Memory B cell (primary cell): Measurements from ENCODE around the gene ASB1.
A peak's percentile ranks its signal among the peaks of the same experiment; 100 is the strongest.

Source experiments
- ATAC-seq: fragments of 150-1000 bp; cut with Tn5 transposase; 2 replicates; pipeline ENCODE4 v1.10.0; 2021; ENCODE audit warnings: low read depth, mild to moderate bottlenecking, moderate library complexity
- DNase-seq, 2 donors: peaks; one replicate each; pipeline ENCODE4 v3.0.0; 2022; ENCODE audit warnings: low spot score in 2 of 2
- H3K27ac Mint-ChIP-seq: one replicate; pipeline ENCODE4 v1.8.0; 2022; ENCODE audit warnings: mild to moderate bottlenecking, moderate library complexity, mixed read lengths
- H3K27me3 Mint-ChIP-seq: one replicate; pipeline ENCODE4 v1.8.0; 2022; ENCODE audit warnings: mixed read lengths
- H3K36me3 Mint-ChIP-seq: one replicate; pipeline ENCODE4 v1.8.0; 2022; ENCODE audit warnings: mild to moderate bottlenecking, mixed read lengths
- H3K4me1 Mint-ChIP-seq: one replicate; pipeline ENCODE4 v1.8.0; 2022; ENCODE audit warnings: mixed read lengths
- H3K4me3 Mint-ChIP-seq: one replicate; pipeline ENCODE4 v1.8.0; 2022; ENCODE audit warnings: mild to moderate bottlenecking, moderate library complexity, mixed read lengths
- H3K9me3 Mint-ChIP-seq: one replicate; pipeline ENCODE4 v1.8.0; 2022; ENCODE audit warnings: mixed read lengths

ASB1 gene

GRCh38 chr2:238486123-238486848 lies 59.6 kb downstream of the ASB1 start:
- H3K27ac Mint-ChIP-seq = no peak overlapping the region
- ATAC-seq = no peak
- peaks cover 4% of the 10 kb centered on the region for H3K27me3 Mint-ChIP-seq
- peaks cover 1% of the 10 kb centered on the region for H3K9me3 Mint-ChIP-seq
- no peak for DNase-seq
- no peak overlapping the region for H3K4me3 Mint-ChIP-seq
- H3K36me3 Mint-ChIP-seq = no peaks in the 10 kb centered on the region
- no peaks in the 10 kb centered on the region for H3K4me1 Mint-ChIP-seq

DNA sequence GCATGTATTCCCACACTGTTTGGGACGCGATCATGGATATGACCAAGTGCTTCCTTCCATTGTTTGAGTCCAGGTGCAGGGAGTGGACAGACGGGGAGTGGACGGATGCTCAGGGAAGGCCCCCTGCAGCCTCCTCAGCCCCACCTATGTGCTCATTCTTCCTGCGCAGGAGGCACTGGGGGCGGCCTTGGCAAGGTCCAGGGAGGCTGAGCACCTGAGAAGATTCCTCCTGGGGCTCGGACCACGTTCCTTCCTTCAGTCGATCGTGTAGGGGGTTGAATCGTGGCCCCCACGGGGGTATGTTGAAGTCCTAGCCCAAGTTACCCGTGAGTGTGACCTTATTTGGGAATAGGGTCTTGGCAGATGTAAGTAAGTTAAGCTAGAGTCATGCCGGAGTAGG lies 60.4 kb downstream of the ASB1 start:
- Mint-ChIP-seq H3K27ac (no peak overlapping the region), H3K9me3 (peaks cover 1% of the 10 kb centered on the region), H3K36me3 (no peaks in the 10 kb centered on the region), H3K4me3 (no peak overlapping the region), H3K4me1 (no peaks in the 10 kb centered on the region), H3K27me3 (peaks cover 4% of the 10 kb centered on the region)
- DNase-seq (peak in 1 of 2 donors; percentile 7), ATAC-seq (no peak)

DNA sequence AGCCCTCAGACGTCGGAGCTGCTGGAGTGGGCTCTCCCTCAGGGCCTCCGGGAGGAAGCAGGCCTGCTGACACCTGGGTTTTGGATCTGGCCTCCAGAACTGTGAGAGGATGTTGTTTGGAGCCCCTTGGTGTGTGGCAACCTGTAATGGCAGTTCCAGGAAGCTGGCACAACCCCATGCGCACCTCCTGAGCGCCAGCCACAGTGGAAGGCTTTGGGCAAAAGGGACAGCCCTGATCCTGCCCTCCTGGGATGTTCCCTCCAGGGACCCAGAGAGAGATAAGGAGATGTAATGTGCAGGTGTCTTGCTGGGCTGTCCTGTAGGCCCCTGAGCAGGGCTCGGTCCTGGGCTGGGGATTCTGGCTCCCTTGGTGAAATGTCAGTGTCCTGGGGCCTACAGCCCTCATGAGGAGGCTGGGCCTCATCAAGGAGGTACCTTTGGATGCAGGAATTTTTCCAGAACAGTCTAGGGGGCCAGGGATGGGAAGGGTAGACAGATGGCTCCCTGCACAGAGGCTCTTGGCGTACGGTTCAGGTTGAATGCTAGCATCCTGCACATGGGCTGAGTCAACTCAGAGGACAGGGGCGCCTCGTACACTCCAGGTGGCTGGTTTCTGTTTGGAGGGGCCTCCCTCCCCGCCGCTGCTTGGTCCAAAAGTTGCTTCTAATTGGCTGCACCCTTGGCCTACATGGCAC lies 61.1 kb downstream of the ASB1 start:
- Mint-ChIP-seq H3K4me1 (no peaks in the 10 kb centered on the region), H3K36me3 (no peaks in the 10 kb centered on the region), H3K27me3 (peaks cover 4% of the 10 kb centered on the region), H3K4me3 (no peak overlapping the region), H3K27ac (no peak overlapping the region), H3K9me3 (peaks cover 1% of the 10 kb centered on the region)
- peak in 1 of 2 donors; percentile 4 for DNase-seq
- ATAC-seq = no peak

DNA sequence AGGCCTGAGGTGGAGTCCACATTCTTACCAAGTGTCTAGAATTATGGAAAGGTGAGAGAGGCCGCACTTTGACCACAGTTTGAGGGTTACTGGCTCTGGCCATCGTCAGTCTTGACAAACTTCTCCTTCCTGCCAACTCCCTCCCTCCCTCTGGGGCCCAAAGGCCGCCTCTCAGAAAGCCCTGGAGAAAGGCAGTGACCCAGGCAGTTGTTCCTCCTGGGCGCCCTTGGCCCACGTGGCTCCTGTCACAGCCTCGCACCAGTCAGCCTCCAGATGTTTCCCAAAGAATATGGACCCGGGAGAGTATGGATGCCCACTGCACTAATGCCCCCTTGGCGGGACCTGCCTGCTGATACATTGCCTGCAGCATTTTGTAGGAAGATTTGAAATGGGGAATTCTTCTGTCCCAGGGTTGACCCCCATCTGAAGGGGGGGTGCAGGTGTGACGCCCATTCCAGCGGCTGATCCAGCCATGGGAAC lies 61.7 kb downstream of the ASB1 start:
- no peaks in the 10 kb centered on the region for H3K36me3 Mint-ChIP-seq
- H3K9me3 Mint-ChIP-seq = peaks cover 1% of the 10 kb centered on the region
- no peak overlapping the region for H3K27ac Mint-ChIP-seq
- peak in 1 of 2 donors; percentile 5 for DNase-seq
- no peak for ATAC-seq
- H3K4me1 Mint-ChIP-seq = peaks cover 2% of the 10 kb centered on the region
- no peak overlapping the region for H3K4me3 Mint-ChIP-seq
- peaks cover 6% of the 10 kb centered on the region for H3K27me3 Mint-ChIP-seq

DNA sequence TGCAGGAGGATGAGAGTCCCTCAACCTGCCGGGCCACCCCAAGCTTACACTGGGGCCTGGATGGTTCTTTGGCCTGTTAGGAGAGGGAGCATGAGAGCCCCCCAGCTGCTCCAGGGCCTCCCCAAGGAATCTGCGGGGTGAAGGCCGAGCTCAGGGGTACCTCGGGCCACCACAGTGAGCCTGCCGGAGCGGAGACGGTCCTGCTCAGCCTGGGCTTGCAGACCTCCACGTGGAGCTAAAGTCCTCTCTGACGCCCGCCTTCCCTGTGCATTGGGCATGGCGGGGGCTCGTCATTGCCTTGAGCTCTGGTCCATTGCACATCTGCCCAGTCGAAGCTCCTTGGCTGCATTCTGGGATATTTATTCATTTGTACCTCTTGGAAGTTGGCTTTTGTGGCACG lies 62.7 kb downstream of the ASB1 start:
- no peak overlapping the region for H3K4me3 Mint-ChIP-seq
- DNase-seq (peak in 1 of 2 donors; percentile 6), ATAC-seq (no peak)
- H3K36me3 Mint-ChIP-seq = no peaks in the 10 kb centered on the region
- H3K27ac Mint-ChIP-seq = no peak overlapping the region
- H3K9me3 Mint-ChIP-seq = no peaks in the 10 kb centered on the region
- peaks cover 8% of the 10 kb centered on the region for H3K4me1 Mint-ChIP-seq
- peaks cover 6% of the 10 kb centered on the region for H3K27me3 Mint-ChIP-seq

- ATAC-seq = no peak
- H3K9me3 Mint-ChIP-seq = no peaks in the 10 kb centered on the region
- H3K27me3 Mint-ChIP-seq = peaks cover 6% of the 10 kb centered on the region
- H3K4me1 Mint-ChIP-seq = peaks cover 11% of the 10 kb centered on the region
- no peaks in the 10 kb centered on the region for H3K36me3 Mint-ChIP-seq
- peak in 1 of 2 donors; percentile 4 for DNase-seq
- no peak overlapping the region for H3K27ac Mint-ChIP-seq
- no peak overlapping the region for H3K4me3 Mint-ChIP-seq
Measured at GRCh38 chr2:238489896-238490295, 63.2 kb downstream of the ASB1 start.

- H3K4me3 Mint-ChIP-seq = no peak overlapping the region
- no peak overlapping the region for H3K27ac Mint-ChIP-seq
- ATAC-seq (no peak), DNase-seq (no peak)
- H3K4me1 Mint-ChIP-seq = peaks cover 11% of the 10 kb centered on the region
- peaks cover 11% of the 10 kb centered on the region for H3K27me3 Mint-ChIP-seq
- no peaks in the 10 kb centered on the region for H3K9me3 Mint-ChIP-seq
- H3K36me3 Mint-ChIP-seq = no peaks in the 10 kb centered on the region
Measured at GRCh38 chr2:238492840-238493239, 66.1 kb downstream of the ASB1 start.

- no peak for ATAC-seq
- Mint-ChIP-seq H3K27ac (no peak overlapping the region), H3K4me3 (peak overlapping the region; percentile 62), H3K36me3 (no peaks in the 10 kb centered on the region), H3K27me3 (peaks cover 11% of the 10 kb centered on the region), H3K9me3 (no peaks in the 10 kb centered on the region), H3K4me1 (peaks cover 11% of the 10 kb centered on the region)
- DNase-seq = no peak
Measured at GRCh38 chr2:238493411-238493810, 66.7 kb downstream of the ASB1 start.

DNA sequence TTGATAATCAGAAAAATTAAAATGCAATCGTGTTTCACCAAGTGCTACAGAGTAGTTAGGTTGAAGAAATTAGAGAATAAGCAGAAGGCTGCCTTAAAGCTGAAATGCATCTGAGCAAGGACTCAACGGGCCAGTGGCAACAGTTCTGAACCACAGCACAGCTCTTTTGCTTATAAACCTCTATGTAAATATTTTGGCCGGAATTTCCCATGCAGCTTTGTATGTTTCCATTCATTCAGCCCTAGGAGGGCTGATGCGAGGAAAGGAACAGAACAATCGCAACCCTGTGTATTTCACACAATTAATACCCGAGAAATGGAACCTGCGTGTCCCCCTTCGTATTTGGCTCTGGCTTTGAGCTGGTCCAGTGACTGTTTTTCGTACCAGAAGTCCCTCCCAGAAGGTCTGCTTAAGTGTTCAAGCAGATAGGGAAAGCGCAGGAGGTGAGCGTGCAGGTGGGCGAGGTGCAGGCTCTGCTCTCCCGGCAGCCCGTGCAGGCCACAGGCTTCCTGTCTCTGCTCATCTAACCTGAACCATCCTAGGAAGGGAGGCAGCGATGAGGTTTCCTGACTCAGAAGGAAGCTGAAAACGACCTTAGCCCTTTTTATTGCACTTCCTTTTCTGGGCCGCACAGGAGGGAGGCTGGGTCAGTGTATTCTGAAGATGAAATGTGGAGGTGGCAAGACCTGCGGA lies 67.3 kb downstream of the ASB1 start:
- peaks cover 11% of the 10 kb centered on the region for H3K27me3 Mint-ChIP-seq
- no peaks in the 10 kb centered on the region for H3K9me3 Mint-ChIP-seq
- no peaks in the 10 kb centered on the region for H3K36me3 Mint-ChIP-seq
- ATAC-seq (peak; percentile 79), DNase-seq (no peak)
- peaks cover 11% of the 10 kb centered on the region for H3K4me1 Mint-ChIP-seq
- peak overlapping the region; percentile 62 for H3K4me3 Mint-ChIP-seq
- no peak overlapping the region for H3K27ac Mint-ChIP-seq

GRCh38 chr2:238494573-238494961 lies 67.8 kb downstream of the ASB1 start:
- peak overlapping the region; percentile 62 for H3K4me3 Mint-ChIP-seq
- H3K27me3 Mint-ChIP-seq = peaks cover 11% of the 10 kb centered on the region
- DNase-seq (no peak), ATAC-seq (no peak)
- H3K27ac Mint-ChIP-seq = no peak overlapping the region
- H3K4me1 Mint-ChIP-seq = peaks cover 11% of the 10 kb centered on the region
- no peaks in the 10 kb centered on the region for H3K9me3 Mint-ChIP-seq
- no peaks in the 10 kb centered on the region for H3K36me3 Mint-ChIP-seq

DNA sequence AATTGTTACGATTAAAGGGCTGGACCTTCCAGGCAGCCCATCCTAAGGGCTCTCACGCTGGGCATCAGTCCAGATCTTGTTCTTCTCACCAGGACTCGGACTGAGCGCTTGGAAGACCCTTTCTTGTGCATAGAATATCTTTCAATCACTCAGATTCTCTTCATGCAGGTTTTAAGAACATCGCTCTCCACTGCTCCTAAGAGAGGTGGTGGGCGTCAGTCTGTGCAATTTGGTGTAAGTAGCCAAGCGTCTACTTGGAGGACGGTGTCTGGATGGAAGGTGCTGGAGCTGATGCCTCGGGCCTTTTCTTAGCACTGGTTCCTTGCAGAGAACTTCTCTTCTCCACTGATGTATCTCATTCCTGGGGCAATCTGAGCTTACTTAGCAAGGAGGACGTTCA lies 68.7 kb downstream of the ASB1 start:
- Mint-ChIP-seq H3K27ac (no peak overlapping the region), H3K27me3 (peaks cover 11% of the 10 kb centered on the region), H3K9me3 (no peaks in the 10 kb centered on the region), H3K36me3 (no peaks in the 10 kb centered on the region), H3K4me3 (no peak overlapping the region), H3K4me1 (peaks cover 11% of the 10 kb centered on the region)
- ATAC-seq = no peak
- DNase-seq = no peak

- DNase-seq = no peak
- Mint-ChIP-seq H3K9me3 (no peaks in the 10 kb centered on the region), H3K36me3 (peaks cover 2% of the 10 kb centered on the region), H3K27me3 (peaks cover 7% of the 10 kb centered on the region), H3K4me3 (no peak overlapping the region), H3K4me1 (peaks cover 11% of the 10 kb centered on the region), H3K27ac (no peak overlapping the region)
- no peak for ATAC-seq
Measured at GRCh38 chr2:238496756-238497609, 70.3 kb downstream of the ASB1 start.

GRCh38 chr2:238497610-238498005 lies 70.9 kb downstream of the ASB1 start:
- peaks cover 2% of the 10 kb centered on the region for H3K9me3 Mint-ChIP-seq
- DNase-seq (no peak), ATAC-seq (no peak)
- peaks cover 11% of the 10 kb centered on the region for H3K4me1 Mint-ChIP-seq
- H3K4me3 Mint-ChIP-seq = no peak overlapping the region
- H3K36me3 Mint-ChIP-seq = peaks cover 2% of the 10 kb centered on the region
- peaks cover 10% of the 10 kb centered on the region for H3K27me3 Mint-ChIP-seq
- H3K27ac Mint-ChIP-seq = no peak overlapping the region
